Suprapubic skin (tissue), 4 donors: Measurements from ENCODE around the gene HBA2.

Experiments used
- EP300 ChIP-seq: sonication (generic); formaldehyde crosslinking; IDR thresholded peaks from one replicate; pipeline ENCODE4 v1.6.1; 2017; ENCODE audit warnings: antibody characterized with exemption
- POLR2A ChIP-seq, 2 donors: fragments of 450-650 bp; IDR thresholded peaks; one replicate each; pipeline ENCODE4 v1.6.1; 2017; ENCODE audit warnings: antibody characterized with exemption in 2 of 2, mild to moderate bottlenecking in 2 of 2, moderate library complexity in 2 of 2
- POLR2AphosphoS5 ChIP-seq, 3 donors: sonication (generic); formaldehyde crosslinking; IDR thresholded peaks; one replicate each; pipeline ENCODE4 v1.6.1; 2017; ENCODE audit warnings: antibody characterized with exemption in 3 of 3
- TF ChIP-seq, protein P1 (sequence below), 2 donors: fragments of 200-600 bp in 1 of 2; fragments of 450-650 bp in 1 of 2; sonication (generic) in 1 of 2; IDR thresholded peaks; one replicate each; pipeline ENCODE4 v1.5.1; 2016 to 2019; ENCODE audit warnings: antibody characterized with exemption in 2 of 2, mild to moderate bottlenecking in 1 of 2, moderate library complexity in 1 of 2

DNA sequence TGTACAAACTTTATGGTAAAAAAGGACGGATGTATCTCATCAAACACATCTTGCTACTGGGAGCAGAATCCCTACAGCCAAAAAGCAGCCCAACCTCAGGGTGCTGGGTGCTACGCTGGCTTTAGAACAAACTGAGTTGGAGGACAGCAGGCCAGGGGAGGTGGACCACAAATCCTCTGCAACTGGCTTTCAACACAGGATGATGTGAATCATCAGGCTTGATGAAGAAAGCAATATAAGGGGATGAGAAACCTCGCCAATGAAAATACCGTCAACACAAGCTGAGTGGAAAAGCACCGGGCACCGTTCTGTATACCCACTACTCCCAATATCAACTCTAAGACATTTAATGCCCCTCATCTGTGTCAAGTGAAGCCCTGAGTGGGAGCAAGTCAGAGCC lies 21.8 kb downstream of the HBA2 start:
- TF ChIP-seq POLR2A (IDR thresholded peaks at IDR 0.05), result no peak
- TF ChIP-seq, protein P1, sequence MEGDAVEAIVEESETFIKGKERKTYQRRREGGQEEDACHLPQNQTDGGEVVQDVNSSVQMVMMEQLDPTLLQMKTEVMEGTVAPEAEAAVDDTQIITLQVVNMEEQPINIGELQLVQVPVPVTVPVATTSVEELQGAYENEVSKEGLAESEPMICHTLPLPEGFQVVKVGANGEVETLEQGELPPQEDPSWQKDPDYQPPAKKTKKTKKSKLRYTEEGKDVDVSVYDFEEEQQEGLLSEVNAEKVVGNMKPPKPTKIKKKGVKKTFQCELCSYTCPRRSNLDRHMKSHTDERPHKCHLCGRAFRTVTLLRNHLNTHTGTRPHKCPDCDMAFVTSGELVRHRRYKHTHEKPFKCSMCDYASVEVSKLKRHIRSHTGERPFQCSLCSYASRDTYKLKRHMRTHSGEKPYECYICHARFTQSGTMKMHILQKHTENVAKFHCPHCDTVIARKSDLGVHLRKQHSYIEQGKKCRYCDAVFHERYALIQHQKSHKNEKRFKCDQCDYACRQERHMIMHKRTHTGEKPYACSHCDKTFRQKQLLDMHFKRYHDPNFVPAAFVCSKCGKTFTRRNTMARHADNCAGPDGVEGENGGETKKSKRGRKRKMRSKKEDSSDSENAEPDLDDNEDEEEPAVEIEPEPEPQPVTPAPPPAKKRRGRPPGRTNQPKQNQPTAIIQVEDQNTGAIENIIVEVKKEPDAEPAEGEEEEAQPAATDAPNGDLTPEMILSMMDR (IDR thresholded peaks at IDR 0.05), result no peak
- TF ChIP-seq POLR2AphosphoS5 (IDR thresholded peaks at IDR 0.05), result no peak
- TF ChIP-seq EP300, result no peak
